OCI-LY7 (cell line): ENCODE results near the gene NALF2. TPM values are rescaled to one million over a fixed set of nuclear protein-coding genes. Genes with fewer than 3 reads are reported as not detected.

Source experiments
- BruUV-seq: library from RNA; stranded (reverse); fragments of 400-500 nt; replicated peaks from 2 replicates; lab custom pipeline; 2021; lab: Mats Ljungman, UMichigan
- CTCF ChIA-PET: fragments of 300-600 bp; sonication (Branson Sonifier 250); formaldehyde crosslinking; loops from one replicate; lab custom pipeline; 2022; ENCODE audit warnings: antibody characterized with exemption; ENCODE audit not compliant: unreplicated experiment; lab: Charles Lee
- POLR2A ChIA-PET: fragments of 300-600 bp; sonication (Branson Sonifier 250); formaldehyde crosslinking; loops from one replicate; lab custom pipeline; 2022; ENCODE audit warnings: antibody characterized with exemption; lab: Charles Lee
- DNase-seq: peaks from one replicate; pipeline ENCODE4 v3.0.0-alpha.2; 2015; ENCODE audit warnings: low spot score
- H2AFZ ChIP-seq: fragments of 200-600 bp; sonication (generic), shearing (Covaris generic); 2 replicates; pipeline ENCODE4 v1.6.1; 2014; ENCODE audit warnings: mild to moderate bottlenecking, antibody characterized with exemption, low read length, moderate library complexity
- H3K27ac ChIP-seq: fragments of 200-600 bp; sonication (generic); 2 replicates; pipeline ENCODE4 v1.5.1; 2014; ENCODE audit warnings: mixed run types, low read depth, mild to moderate bottlenecking, moderate library complexity, low read length, inconsistent platforms; ENCODE audit not compliant: poor library complexity, severe bottlenecking
- H3K36me3 ChIP-seq: fragments of 200-600 bp; sonication (generic); 2 replicates; pipeline ENCODE4 v1.6.1; 2014; ENCODE audit warnings: mild to moderate bottlenecking, antibody characterized with exemption, low read length, moderate library complexity, mixed read lengths; ENCODE audit not compliant: insufficient read depth
- H3K4me1 ChIP-seq: fragments of 200-600 bp; sonication (generic); 2 replicates; pipeline ENCODE4 v1.5.1; 2014; ENCODE audit warnings: mild to moderate bottlenecking, low read length; ENCODE audit not compliant: insufficient read depth, poor library complexity, severe bottlenecking
- H3K4me2 ChIP-seq: fragments of 200-600 bp; sonication (generic); 2 replicates; pipeline ENCODE4 v1.6.1; 2014; ENCODE audit warnings: mild to moderate bottlenecking, low read length
- H3K4me3 ChIP-seq: fragments of 200-600 bp; sonication (generic); 2 replicates; pipeline ENCODE4 v1.5.1; 2014; ENCODE audit warnings: mild to moderate bottlenecking, low read depth, low read length; ENCODE audit not compliant: poor library complexity, severe bottlenecking
- H3K79me2 ChIP-seq: fragments of 200-600 bp; sonication (generic); 2 replicates; pipeline ENCODE4 v1.6.1; 2016; ENCODE audit warnings: low read depth, mild to moderate bottlenecking, low read length, moderate library complexity, mixed read lengths; ENCODE audit not compliant: insufficient read depth
- H3K9me2 ChIP-seq: fragments of 200-600 bp; sonication (generic); 2 replicates; pipeline ENCODE4 v1.6.1; 2016; ENCODE audit warnings: mild to moderate bottlenecking, low read length, mixed read lengths; ENCODE audit not compliant: insufficient read depth
- H3K9me3 ChIP-seq: fragments of 200-600 bp; sonication (generic); 2 replicates; pipeline ENCODE4 v1.6.1; 2014; ENCODE audit warnings: mild to moderate bottlenecking, mixed run types, low read length, mixed read lengths
- H4K20me1 ChIP-seq: fragments of 200-600 bp; sonication (generic); 2 replicates; pipeline ENCODE4 v1.6.1; 2014; ENCODE audit warnings: mild to moderate bottlenecking, antibody characterized with exemption, low read length, moderate library complexity, mixed read lengths; ENCODE audit not compliant: insufficient read depth
- CTCF ChIP-seq: fragments of 200-600 bp; sonication (generic); conservative IDR thresholded peaks from 2 replicates; pipeline ENCODE4 v1.5.1; 2014; ENCODE audit warnings: mild to moderate bottlenecking, antibody characterized with exemption, low read length, moderate library complexity, mixed read lengths
- EZH2phosphoT487 ChIP-seq: fragments of 200-600 bp; sonication (generic); IDR thresholded peaks from 2 replicates; pipeline ENCODE4 v1.6.1; 2018; ENCODE audit warnings: low read depth, borderline replicate concordance, mild to moderate bottlenecking, mixed run types, antibody characterized with exemption, low read length, moderate library complexity, mixed read lengths
- intact Hi-C: fragments of 100-400 bp; cut with micrococcal nuclease; formaldehyde crosslinking; loops from one replicate; pipeline ENCODE4 v1.10.0; 2022; ENCODE audit not compliant: unreplicated experiment
- total RNA-seq, 2 experiments: library from RNA; depleted of rRNA in 1 of 2; stranded (reverse); fragments of >200 nt in 1 of 2; shearing (Covaris generic) in 1 of 2; gene quantifications; 2 replicates each; pipeline ENCODE4 v1.2.3, GENCODE V29; 2014 to 2022

NALF2 gene
- total RNA-seq, 2 experiments from 2014 or later: 3.3 to 7.7 TPM

GRCh38 chrX:69551421-69552009 lies 47.4 kb downstream of the NALF2 start:
- POLR2A ChIA-PET: no interaction called here
- H2AFZ ChIP-seq: no peak overlapping the region
- intact Hi-C loops: no loop called here
- H3K4me2 ChIP-seq: no peak overlapping the region
- no peaks in the 10 kb centered on the region for H3K79me2 ChIP-seq
- no peak overlapping the region for H3K4me3 ChIP-seq
- CTCF ChIA-PET: no interaction called here
- TF ChIP-seq EZH2phosphoT487: no peak
- TF ChIP-seq CTCF: no peak
- BruUV-seq: no TSS peak
- no peaks in the 10 kb centered on the region for H4K20me1 ChIP-seq
- no peaks in the 10 kb centered on the region for H3K36me3 ChIP-seq
- H3K9me2 ChIP-seq: no peaks in the 10 kb centered on the region
- DNase-seq: no peak
- no peaks in the 10 kb centered on the region for H3K4me1 ChIP-seq
- H3K27ac ChIP-seq: no peak overlapping the region
- no peaks in the 10 kb centered on the region for H3K9me3 ChIP-seq

- intact Hi-C loops: no loop called here
- DNase-seq: no peak
- TF ChIP-seq EZH2phosphoT487 (no peak), CTCF (no peak)
- Histone ChIP-seq H4K20me1 (no peaks in the 10 kb centered on the region), H3K9me2 (no peaks in the 10 kb centered on the region), H3K4me1 (no peaks in the 10 kb centered on the region), H3K79me2 (no peaks in the 10 kb centered on the region), H3K27ac (no peak overlapping the region), H3K4me2 (no peak overlapping the region), H2AFZ (no peak overlapping the region), H3K36me3 (no peaks in the 10 kb centered on the region), H3K9me3 (no peaks in the 10 kb centered on the region), H3K4me3 (no peak overlapping the region)
- ChIA-PET CTCF (no interaction called here), POLR2A (interaction anchor here (1.5 kb wide), 1 partner anchor 12 kb away, joined by 3 read pairs; no protein-coding TSS in a partner anchor)
- no TSS peak for BruUV-seq
These were observed 48.4 kb downstream of the NALF2 start for GRCh38 chrX:69552512-69552911.

Other genes starting within 250 kb of the NALF2 start
- 1.2 and 1.8 TPM in 2 replicates for gene EDA, start 111.8 kb downstream of the NALF2 start, total RNA-seq (2014; rRNA removed; shearing (Covaris generic))
- gene EDA, start 111.8 kb downstream of the NALF2 start, total RNA-seq (2022): 3.2 and 3.9 TPM in 2 replicates